Peyer's patch (tissue), 4 donors: Measurements from ENCODE around the gene PPM1L. TPM values are rescaled to one million over a fixed set of nuclear protein-coding genes. Genes with fewer than 3 reads are reported as not detected.

Experiments used
- DNase-seq, 3 donors: peaks; one replicate each; pipeline ENCODE4 v3.0.0-alpha.2; 2017 to 2019
- H3K27ac ChIP-seq, 4 donors: fragments of 200-600 bp; sonication (generic); one replicate each; pipeline ENCODE4 v1.5.1; 2016 to 2019
- H3K27me3 ChIP-seq, 2 donors: fragments of 200-600 bp; sonication (generic); one replicate each; pipeline ENCODE4 v1.5.1; 2019
- H3K36me3 ChIP-seq, 3 donors: fragments of 200-600 bp; sonication (generic); one replicate each; pipeline ENCODE4 v1.5.1; 2016 to 2019
- H3K4me1 ChIP-seq, 4 donors: fragments of 200-600 bp; sonication (generic); one replicate each; pipeline ENCODE4 v1.5.1; 2016 to 2019
- H3K4me3 ChIP-seq, 4 donors: fragments of 200-600 bp; sonication (generic); 1 replicate in 3 of 4; 2 replicates in 1 of 4; pipeline ENCODE4 v1.5.1; 2016 to 2019; ENCODE audit warnings: mild to moderate bottlenecking in 1 of 4
- H3K9me3 ChIP-seq, 4 donors: fragments of 200-600 bp; sonication (generic); one replicate each; pipeline ENCODE4 v1.5.1; 2016 to 2019; ENCODE audit warnings: mild to moderate bottlenecking in 1 of 4
- POLR2A ChIP-seq, 2 donors: fragments of 450-650 bp; IDR thresholded peaks; one replicate each; pipeline ENCODE4 v1.5.1; 2017; ENCODE audit warnings: antibody characterized with exemption in 2 of 2, mild to moderate bottlenecking in 2 of 2, moderate library complexity in 2 of 2
- total RNA-seq, 4 donors: library from RNA; depleted of rRNA; stranded (reverse); fragments of >200 nt; gene quantifications; one replicate each; pipeline ENCODE4 v1.1.0, GENCODE V29; 2016
- TF ChIP-seq, protein P1 (sequence below), 6 experiments: fragments of 450-650 bp in 4 of 6; fragments of 200-600 bp in 2 of 6; sonication (generic) in 1 of 6; IDR thresholded peaks; one replicate each; pipeline ENCODE4 v1.5.1; 2017 to 2019; ENCODE audit warnings: antibody characterized with exemption in 6 of 6, mild to moderate bottlenecking in 3 of 6, moderate library complexity in 1 of 6

PPM1L gene
- total RNA-seq, 4 donors from 2014 or later: 8.4 to 17.8 (median 12.7) TPM

DNA sequence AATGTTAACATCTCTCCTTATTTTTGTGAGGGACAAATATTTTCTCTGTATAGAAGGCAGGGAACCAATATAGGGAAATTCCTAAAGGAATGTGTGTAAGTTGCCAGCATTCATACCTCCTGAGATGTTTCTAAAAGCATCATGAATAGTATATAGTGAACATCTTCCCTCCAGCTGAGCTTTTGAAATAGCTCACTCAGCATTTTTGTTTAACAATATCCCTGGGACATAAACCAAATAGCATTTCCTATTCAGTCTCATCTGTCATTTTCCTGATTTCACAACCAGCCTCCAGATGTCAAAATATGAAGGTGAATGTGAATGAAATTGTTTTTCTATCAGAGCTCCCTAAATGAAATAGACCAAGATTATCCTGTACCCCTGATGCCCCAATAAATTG is 137.2 kb downstream of the PPM1L start:
- H3K9me3 ChIP-seq: no peaks in the 10 kb centered on the region
- H3K4me3 ChIP-seq: no peak overlapping the region
- no peak overlapping the region for H3K27ac ChIP-seq
- H3K4me1 ChIP-seq: no peaks in the 10 kb centered on the region
- DNase-seq: no peak
- no peaks in the 10 kb centered on the region for H3K27me3 ChIP-seq
- TF ChIP-seq, protein P1, sequence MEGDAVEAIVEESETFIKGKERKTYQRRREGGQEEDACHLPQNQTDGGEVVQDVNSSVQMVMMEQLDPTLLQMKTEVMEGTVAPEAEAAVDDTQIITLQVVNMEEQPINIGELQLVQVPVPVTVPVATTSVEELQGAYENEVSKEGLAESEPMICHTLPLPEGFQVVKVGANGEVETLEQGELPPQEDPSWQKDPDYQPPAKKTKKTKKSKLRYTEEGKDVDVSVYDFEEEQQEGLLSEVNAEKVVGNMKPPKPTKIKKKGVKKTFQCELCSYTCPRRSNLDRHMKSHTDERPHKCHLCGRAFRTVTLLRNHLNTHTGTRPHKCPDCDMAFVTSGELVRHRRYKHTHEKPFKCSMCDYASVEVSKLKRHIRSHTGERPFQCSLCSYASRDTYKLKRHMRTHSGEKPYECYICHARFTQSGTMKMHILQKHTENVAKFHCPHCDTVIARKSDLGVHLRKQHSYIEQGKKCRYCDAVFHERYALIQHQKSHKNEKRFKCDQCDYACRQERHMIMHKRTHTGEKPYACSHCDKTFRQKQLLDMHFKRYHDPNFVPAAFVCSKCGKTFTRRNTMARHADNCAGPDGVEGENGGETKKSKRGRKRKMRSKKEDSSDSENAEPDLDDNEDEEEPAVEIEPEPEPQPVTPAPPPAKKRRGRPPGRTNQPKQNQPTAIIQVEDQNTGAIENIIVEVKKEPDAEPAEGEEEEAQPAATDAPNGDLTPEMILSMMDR (IDR thresholded peaks at IDR 0.05): no peak
- no peak for TF ChIP-seq POLR2A (IDR thresholded peaks at IDR 0.05)
- H3K36me3 ChIP-seq: no peaks in the 10 kb centered on the region

DNA sequence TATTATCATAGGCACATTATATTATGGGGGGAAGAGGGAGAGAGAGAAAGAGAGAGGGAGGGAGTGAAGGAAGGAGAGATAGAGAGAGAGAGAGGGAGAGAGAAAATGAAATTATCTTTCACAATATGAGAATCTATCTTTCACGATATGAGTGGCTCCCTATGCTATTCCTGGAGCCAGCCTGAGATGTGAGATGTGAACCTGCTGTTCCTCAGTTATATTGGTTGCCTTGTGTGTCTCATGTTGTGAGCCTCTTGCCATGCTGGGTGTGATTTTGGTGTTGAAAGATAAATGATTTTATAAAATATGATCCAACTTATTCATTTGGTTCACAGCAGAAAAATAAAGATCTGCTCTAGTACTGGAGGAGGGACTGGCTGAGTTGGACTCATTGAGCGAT is 148.7 kb downstream of the PPM1L start:
- H3K4me3 ChIP-seq: no peak overlapping the region
- TF ChIP-seq POLR2A (IDR thresholded peaks at IDR 0.05): no peak
- TF ChIP-seq, protein P1 (IDR thresholded peaks at IDR 0.05): no peak
- no peak for DNase-seq
- no peaks in the 10 kb centered on the region for H3K36me3 ChIP-seq
- no peak overlapping the region for H3K27ac ChIP-seq
- H3K27me3 ChIP-seq: no peaks in the 10 kb centered on the region
- H3K4me1 ChIP-seq: no peaks in the 10 kb centered on the region
- peaks cover 0 to 7% (median 0%) of the 10 kb centered on the region in 4 donors for H3K9me3 ChIP-seq

DNA sequence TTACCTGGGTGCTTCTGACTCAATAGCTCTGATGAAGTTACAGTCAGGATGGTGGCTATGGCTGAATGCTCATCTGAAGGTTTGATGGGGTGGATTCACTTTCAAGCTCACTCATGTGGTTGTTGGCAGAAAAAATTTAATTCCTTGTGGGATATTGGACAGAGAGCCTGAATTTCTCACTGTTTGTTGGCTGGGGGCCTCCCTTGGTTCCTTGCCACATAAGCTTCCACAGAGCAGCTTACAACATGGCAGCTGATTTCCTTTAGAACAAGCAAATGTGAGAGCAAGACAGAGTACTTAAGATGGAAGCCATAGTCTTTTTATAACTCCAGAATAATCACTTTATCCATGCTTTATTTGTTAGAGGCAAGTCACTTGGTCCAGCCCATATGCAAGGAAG is 150.6 kb downstream of the PPM1L start:
- Histone ChIP-seq H3K27me3 (no peaks in the 10 kb centered on the region), H3K36me3 (no peaks in the 10 kb centered on the region), H3K4me1 (no peaks in the 10 kb centered on the region), H3K9me3 (peaks cover 0 to 7% (median 0%) of the 10 kb centered on the region in 4 donors), H3K4me3 (no peak overlapping the region), H3K27ac (no peak overlapping the region)
- TF ChIP-seq, protein P1 (IDR thresholded peaks at IDR 0.05): no peak
- no peak for TF ChIP-seq POLR2A (IDR thresholded peaks at IDR 0.05)
- no peak for DNase-seq

DNA sequence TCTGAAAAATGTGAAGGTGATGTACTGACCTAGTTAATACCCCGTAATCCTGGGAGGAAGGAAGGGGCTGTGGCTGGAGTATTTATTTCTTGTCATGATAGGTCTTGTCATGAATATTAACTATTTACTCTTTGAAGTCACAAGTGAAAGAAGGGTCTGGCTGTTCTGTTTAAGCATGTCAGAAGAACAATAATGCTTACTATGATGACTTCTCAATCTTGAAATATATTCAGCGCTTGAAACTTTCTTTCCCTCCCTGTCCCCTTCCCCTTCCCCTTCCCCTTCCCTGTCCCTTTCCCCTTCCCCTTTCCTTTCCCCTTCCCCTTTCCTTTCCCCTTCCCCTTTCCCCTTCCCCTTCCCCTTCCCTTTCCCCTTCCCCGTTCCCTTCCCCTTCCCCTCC is 153.9 kb downstream of the PPM1L start:
- no peaks in the 10 kb centered on the region for H3K27me3 ChIP-seq
- TF ChIP-seq, protein P1 (IDR thresholded peaks at IDR 0.05): no peak
- no peak for TF ChIP-seq POLR2A (IDR thresholded peaks at IDR 0.05)
- H3K27ac ChIP-seq: no peak overlapping the region
- no peak overlapping the region for H3K4me3 ChIP-seq
- peaks cover 0 to 7% (median 0%) of the 10 kb centered on the region in 4 donors for H3K9me3 ChIP-seq
- no peaks in the 10 kb centered on the region for H3K4me1 ChIP-seq
- no peak for DNase-seq
- no peaks in the 10 kb centered on the region for H3K36me3 ChIP-seq

DNA sequence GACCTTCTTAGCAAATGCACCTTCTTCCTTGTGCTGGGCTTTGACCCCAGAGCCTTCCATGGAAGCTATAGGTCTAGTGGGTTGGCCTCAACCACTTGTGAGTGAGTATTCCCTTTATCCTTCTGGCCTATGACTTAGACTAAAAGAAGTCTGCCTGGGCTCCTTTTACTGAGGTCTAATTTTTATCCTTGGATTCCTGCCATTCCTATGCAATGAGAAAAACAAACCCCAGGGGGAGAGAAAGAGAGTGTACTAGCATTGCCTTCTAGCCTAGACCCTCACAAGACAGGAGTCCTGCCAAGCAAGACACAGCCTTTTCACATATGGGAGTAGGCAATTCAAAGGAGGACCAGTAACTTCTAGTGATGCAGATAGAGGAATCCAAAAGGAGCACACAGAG is 155.4 kb downstream of the PPM1L start:
- H3K4me3 ChIP-seq: no peak overlapping the region
- no peaks in the 10 kb centered on the region for H3K36me3 ChIP-seq
- DNase-seq: no peak
- no peaks in the 10 kb centered on the region for H3K27me3 ChIP-seq
- no peak overlapping the region for H3K27ac ChIP-seq
- no peak for TF ChIP-seq POLR2A (IDR thresholded peaks at IDR 0.05)
- TF ChIP-seq, protein P1 (IDR thresholded peaks at IDR 0.05): no peak
- peaks cover 0 to 5% (median 0%) of the 10 kb centered on the region in 4 donors for H3K9me3 ChIP-seq
- H3K4me1 ChIP-seq: no peaks in the 10 kb centered on the region

DNA sequence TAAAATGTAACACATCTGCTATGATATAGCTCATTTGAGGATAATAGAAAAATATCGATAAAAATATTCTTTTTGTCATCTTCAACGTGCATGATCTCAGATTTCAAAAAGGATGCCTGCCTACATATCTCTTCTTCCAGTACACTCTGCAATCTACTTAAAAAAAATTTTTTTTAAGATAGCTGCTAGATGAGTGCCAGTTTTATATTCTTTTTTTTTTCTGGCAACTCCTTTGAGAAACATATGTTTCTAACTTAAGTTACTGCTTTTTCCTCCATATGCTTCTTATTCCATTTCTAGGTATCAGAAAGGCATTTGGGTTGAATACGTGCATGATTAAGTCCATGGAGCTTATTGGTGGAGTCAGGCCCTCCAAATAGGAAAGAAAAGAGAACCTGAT is 160.4 kb downstream of the PPM1L start:
- H3K4me3 ChIP-seq: no peak overlapping the region
- no peak overlapping the region for H3K27ac ChIP-seq
- TF ChIP-seq, protein P1 (IDR thresholded peaks at IDR 0.05): no peak
- no peak for DNase-seq
- no peaks in the 10 kb centered on the region for H3K27me3 ChIP-seq
- no peaks in the 10 kb centered on the region for H3K36me3 ChIP-seq
- no peaks in the 10 kb centered on the region for H3K4me1 ChIP-seq
- no peaks in the 10 kb centered on the region for H3K9me3 ChIP-seq
